Epithelial cell of proximal tubule (primary cell): ENCODE data around the gene XKR8. TPM values are rescaled to one million over a fixed set of nuclear protein-coding genes. Genes with fewer than 3 reads are reported as not detected.

Experiments used
- DNase-seq: peaks from one replicate; pipeline ENCODE4 v3.0.0-alpha.2; 2011; ENCODE audit warnings: low read depth
- H3K4me3 ChIP-seq: 2 replicates; pipeline ENCODE4 v1.5.1; 2011; ENCODE audit warnings: low read depth, mild to moderate bottlenecking, low read length
- CTCF ChIP-seq: conservative IDR thresholded peaks from 2 replicates; pipeline ENCODE4 v1.5.1; 2012; ENCODE audit warnings: low read depth, mild to moderate bottlenecking, low read length
- total RNA-seq: library from RNA; depleted of rRNA; stranded (reverse); fragments of >200 nt; gene quantifications from 2 replicates; pipeline ENCODE4 v1.2.3, GENCODE V29; 2015

The XKR8 gene
- total RNA-seq, 1 donor from 2014 or later, result 11.1 TPM

DNA sequence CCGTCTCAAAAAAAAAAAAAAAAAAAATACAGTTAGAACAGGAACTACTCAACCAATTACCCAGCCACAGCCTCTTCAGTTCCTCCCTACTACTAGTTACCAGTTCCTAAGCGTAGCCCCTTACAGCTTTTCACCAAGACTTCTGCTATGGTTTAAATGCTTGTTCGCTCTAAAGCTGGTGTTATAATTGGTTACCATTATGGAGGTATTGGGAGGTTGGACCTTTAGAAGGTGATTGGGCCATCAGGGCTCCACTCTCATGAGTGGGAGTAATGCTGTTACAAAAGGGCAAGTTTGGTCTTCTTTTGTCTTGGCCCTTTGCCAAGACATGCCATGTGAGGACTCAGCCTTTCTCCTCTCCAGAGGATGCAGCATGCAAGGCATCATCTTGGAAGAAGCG lies 28.0 kb upstream of the XKR8 start:
- no peak for TF ChIP-seq CTCF
- no peak for DNase-seq
- H3K4me3 ChIP-seq, result no peak overlapping the region

GRCh38 chr1:27934818-27935549 lies 24.8 kb upstream of the XKR8 start, which contains the start of gene SMPDL3B:
Gene SMPDL3B (plus strand): TSS chr1:27935000. CDS start chr1:27935184, 184 bp downstream.
- H3K4me3 ChIP-seq, result peak within 1 kb of the TSS; percentile 54
- peak; percentile 39 for TF ChIP-seq CTCF
- DNase-seq, result peak; percentile 29

DNA sequence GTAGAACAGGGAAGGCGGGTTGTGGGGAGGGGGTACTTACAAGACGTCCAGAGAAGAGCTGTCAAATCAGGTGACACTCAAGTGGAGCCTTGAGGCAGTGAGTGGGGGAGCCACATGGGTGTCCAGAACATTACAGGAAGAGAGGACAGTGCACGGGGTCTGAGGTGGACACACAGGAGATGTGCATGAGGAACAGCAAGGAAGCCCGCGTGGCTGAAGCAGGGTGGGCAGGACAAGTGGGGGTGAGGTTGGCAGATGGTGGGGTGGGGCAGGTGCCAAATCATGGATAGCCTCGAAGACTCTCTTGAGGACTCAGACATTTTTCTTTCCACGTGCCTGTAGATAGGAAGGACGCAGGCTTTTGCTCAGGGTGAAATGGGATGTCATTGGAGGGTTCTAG lies 24.1 kb upstream of the XKR8 start:
- peak overlapping the region; percentile 54 for H3K4me3 ChIP-seq
- TF ChIP-seq CTCF, result no peak
- DNase-seq, result no peak

- no peak for TF ChIP-seq CTCF
- DNase-seq, result no peak
- no peak overlapping the region for H3K4me3 ChIP-seq
These were observed 23.4 kb upstream of the XKR8 start for GRCh38 chr1:27936370-27936769.

- no peak for TF ChIP-seq CTCF
- no peak for DNase-seq
- no peak overlapping the region for H3K4me3 ChIP-seq
These were observed 22.3 kb upstream of the XKR8 start for GRCh38 chr1:27937524-27937836.

DNA sequence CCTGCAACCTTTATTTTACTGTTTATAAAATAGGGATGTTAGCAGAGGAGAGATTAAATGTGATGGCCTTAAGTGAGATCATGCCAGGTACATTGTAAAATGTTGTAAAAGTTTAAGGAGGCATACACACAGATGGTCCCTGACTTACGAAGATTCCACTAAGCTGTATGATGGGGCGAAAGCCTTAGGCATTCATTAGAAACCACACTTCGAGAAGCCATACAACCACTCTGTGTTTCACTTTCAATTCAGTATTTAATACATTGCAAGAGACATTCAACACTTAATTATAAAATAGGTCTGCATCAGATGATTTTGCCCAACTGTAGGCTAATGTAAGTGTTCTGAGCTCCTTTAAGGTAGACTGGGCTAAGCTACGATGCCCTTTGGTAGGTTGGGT lies 21.3 kb upstream of the XKR8 start:
- H3K4me3 ChIP-seq, result no peak overlapping the region
- no peak for DNase-seq
- TF ChIP-seq CTCF, result no peak

DNA sequence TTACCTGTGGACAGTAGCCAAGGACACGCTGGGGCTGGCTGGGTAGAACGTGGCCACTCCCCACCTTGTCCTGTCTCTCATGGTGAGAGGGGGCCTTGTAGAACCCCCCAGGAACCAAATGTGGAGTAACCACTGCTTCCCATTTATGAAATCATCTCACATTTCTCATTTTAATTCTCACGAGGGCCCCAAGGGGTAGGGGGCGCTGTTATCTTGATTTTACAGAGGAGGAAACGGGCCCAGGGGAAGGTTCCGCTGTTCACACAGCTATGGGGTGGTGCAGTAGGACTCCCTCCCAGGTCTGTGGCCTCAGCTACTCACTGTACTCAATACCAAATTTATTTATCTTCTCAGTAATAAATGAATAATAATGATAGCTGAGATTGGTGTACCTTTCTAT lies 19.5 kb upstream of the XKR8 start:
- no peak overlapping the region for H3K4me3 ChIP-seq
- TF ChIP-seq CTCF, result peak; percentile 35
- no peak for DNase-seq
